DND-41 (cell line): ENCODE results near the gene PHKG2.

Experiments
- ATAC-seq: fragments of 200-7000 bp; cut with Tn5 transposase; 3 replicates; pipeline ENCODE4 v1.9.1; 2021; ENCODE audit warnings: low read depth; ENCODE audit not compliant: insufficient read depth
- DNase-seq: peaks from one replicate; pipeline ENCODE4 v3.0.0-alpha.2; 2020
- H2AFZ ChIP-seq: 2 replicates; pipeline ENCODE4 v1.6.0; 2012; ENCODE audit warnings: low read depth, low read length
- H3K27ac ChIP-seq: 2 replicates; pipeline ENCODE4 v1.5.1; 2012; ENCODE audit warnings: low read length, inconsistent platforms
- H3K27me3 ChIP-seq: fragments of 200-600 bp; sonication (generic); 2 replicates; pipeline ENCODE4 v1.6.0; 2012; ENCODE audit warnings: low read length, mild to moderate bottlenecking, inconsistent platforms; ENCODE audit not compliant: insufficient read depth, poor library complexity
- H3K36me3 ChIP-seq: 2 replicates; pipeline ENCODE4 v1.5.1; 2012; ENCODE audit warnings: low read length, inconsistent platforms; ENCODE audit not compliant: insufficient read depth
- H3K4me1 ChIP-seq: 2 replicates; pipeline ENCODE4 v1.5.1; 2012; ENCODE audit warnings: mild to moderate bottlenecking, low read length; ENCODE audit not compliant: insufficient read depth
- H3K4me2 ChIP-seq: 2 replicates; pipeline ENCODE4 v1.6.0; 2012; ENCODE audit warnings: mild to moderate bottlenecking, moderate library complexity, low read length, inconsistent platforms; ENCODE audit not compliant: insufficient read depth
- H3K4me3 ChIP-seq, 2 experiments: fragments of 200-600 bp in 1 of 2; shearing (Covaris generic) in 1 of 2; 2 replicates each; pipeline ENCODE4 v1.5.1; 2012 to 2016; ENCODE audit warnings: inconsistent platforms in 2 of 2, low read length in 2 of 2, mild to moderate bottlenecking in 2 of 2, low read depth in 1 of 2, moderate library complexity in 1 of 2
- H3K79me2 ChIP-seq: 2 replicates; pipeline ENCODE4 v1.6.0; 2012; ENCODE audit warnings: low read length, inconsistent platforms; ENCODE audit not compliant: insufficient read depth
- H3K9ac ChIP-seq: 2 replicates; pipeline ENCODE4 v1.6.0; 2012; ENCODE audit warnings: low read depth, mild to moderate bottlenecking, inconsistent platforms, low read length, moderate library complexity
- H3K9me3 ChIP-seq: 2 replicates; pipeline ENCODE4 v1.5.1; 2012; ENCODE audit warnings: low read length, moderate library complexity, mild to moderate bottlenecking, inconsistent platforms; ENCODE audit not compliant: insufficient read depth, severe bottlenecking
- H4K20me1 ChIP-seq: 2 replicates; pipeline ENCODE4 v1.6.0; 2012; ENCODE audit warnings: low read length; ENCODE audit not compliant: insufficient read depth
- CTCF ChIP-seq: IDR thresholded peaks from 2 replicates; pipeline ENCODE4 v1.5.1; 2012; ENCODE audit warnings: borderline replicate concordance, low read length, moderate library complexity, mild to moderate bottlenecking; ENCODE audit not compliant: poor library complexity, severe bottlenecking; ENCODE audit errors: extremely low read depth
- EZH2 ChIP-seq: IDR thresholded peaks from 3 replicates; pipeline ENCODE4 v1.6.1; 2012; ENCODE audit warnings: borderline replicate concordance, low read depth, mild to moderate bottlenecking, moderate library complexity, low read length, inconsistent platforms; ENCODE audit not compliant: severe bottlenecking

Gene PHKG2

GRCh38 chr16:30744183-30744582, 4.0 kb upstream of the PHKG2 start:
- no peaks in the 10 kb centered on the region for H3K27me3 ChIP-seq
- H3K36me3 ChIP-seq, result peaks cover 43% of the 10 kb centered on the region

GRCh38 chr16:30745082-30745481, 3.1 kb upstream of the PHKG2 start:
- peaks cover 21% of the 10 kb centered on the region for H3K4me1 ChIP-seq
- no peak for ATAC-seq

More at GRCh38 chr16:30744183-30744582, 4.0 kb upstream of the PHKG2 start:
- H2AFZ ChIP-seq, result no peak overlapping the region
- H3K27ac ChIP-seq, result no peak overlapping the region
- H3K9ac ChIP-seq, result no peak overlapping the region
- peaks cover 12% of the 10 kb centered on the region for H3K4me1 ChIP-seq
- H4K20me1 ChIP-seq, result peaks cover 10% of the 10 kb centered on the region
- ATAC-seq, result no peak
- no peak overlapping the region for H3K4me2 ChIP-seq
- no peak for TF ChIP-seq EZH2
- TF ChIP-seq CTCF, result no peak
- H3K4me3 ChIP-seq, result no peak overlapping the region
- DNase-seq, result no peak
- H3K79me2 ChIP-seq, result peaks cover 8% of the 10 kb centered on the region
- H3K9me3 ChIP-seq, result no peaks in the 10 kb centered on the region

GRCh38 chr16:30746638-30747175, 1.5 kb upstream of the PHKG2 start:
- Histone ChIP-seq H4K20me1 (peaks cover 7% of the 10 kb centered on the region; the same call in 1 of the 2 replicates), H3K27ac (no peak overlapping the region), H3K36me3 (peaks cover 46% of the 10 kb centered on the region)

More at GRCh38 chr16:30745082-30745481, 3.1 kb upstream of the PHKG2 start:
- TF ChIP-seq CTCF, result no peak
- no peak for TF ChIP-seq EZH2
- no peak overlapping the region for H3K4me2 ChIP-seq
- H3K4me3 ChIP-seq, result no peak overlapping the region
- peaks cover 17% of the 10 kb centered on the region for H3K79me2 ChIP-seq
- H4K20me1 ChIP-seq, result peaks cover 9% of the 10 kb centered on the region; the same call in 1 of the 2 replicates
- no peaks in the 10 kb centered on the region for H3K9me3 ChIP-seq
- H2AFZ ChIP-seq, result no peak overlapping the region
- no peaks in the 10 kb centered on the region for H3K27me3 ChIP-seq
- no peak overlapping the region for H3K9ac ChIP-seq
- H3K36me3 ChIP-seq, result peaks cover 39% of the 10 kb centered on the region
- no peak for DNase-seq
- H3K27ac ChIP-seq, result no peak overlapping the region

More at GRCh38 chr16:30746638-30747175, 1.5 kb upstream of the PHKG2 start:
- Histone ChIP-seq H2AFZ (no peak overlapping the region), H3K4me3 (no peak overlapping the region), H3K79me2 (peaks cover 27% of the 10 kb centered on the region), H3K27me3 (no peaks in the 10 kb centered on the region), H3K4me1 (peaks cover 25% of the 10 kb centered on the region), H3K4me2 (no peak overlapping the region), H3K9me3 (no peaks in the 10 kb centered on the region), H3K9ac (peak overlapping the region; percentile 1; the same call in 1 of the 2 replicates)
- no peak for DNase-seq
- TF ChIP-seq CTCF, result no peak
- TF ChIP-seq EZH2, result no peak
- no peak for ATAC-seq
